H1 (cell line): Measurements from ENCODE around the gene TUBGCP2. TPM values are rescaled to one million over a fixed set of nuclear protein-coding genes. Genes with fewer than 3 reads are reported as not detected.

ENCODE experiments used
- CTCF ChIA-PET: fragments of 300-600 bp; sonication (Branson Sonifier 250); formaldehyde crosslinking; loops from one replicate; lab custom pipeline; 2021; ENCODE audit not compliant: partially characterized antibody; lab: Charles Lee
- POLR2A ChIA-PET: fragments of 300-600 bp; sonication (Branson Sonifier 250); formaldehyde crosslinking; loops from one replicate; lab custom pipeline; 2021; ENCODE audit warnings: inconsistent platforms; ENCODE audit not compliant: partially characterized antibody; lab: Charles Lee
- DNase-seq, 2 experiments: peaks; one replicate each; pipeline versions ENCODE4 v3.0.0 to v3.0.0-alpha.2; 2010 to 2022; ENCODE audit warnings: low spot score in 2 of 2, low read depth in 1 of 2, mixed read lengths in 1 of 2
- FAIRE-seq: peaks from 2 replicates; lab custom pipeline; 2011; peaks lifted over from hg19 to GRCh38; lab: Jason Lieb, UNC
- H2AFZ ChIP-seq: 2 replicates; pipeline ENCODE4 v1.8.1; 2012; ENCODE audit warnings: low read length, inconsistent platforms
- H2AK5ac ChIP-seq: 2 replicates; pipeline ENCODE4 v1.6.1; 2013; ENCODE audit warnings: low read depth, low read length
- H2BK120ac ChIP-seq: replicated peaks from 2 replicates; pipeline ENCODE3; 2013; ENCODE audit warnings: low read depth, low read length, inconsistent platforms
- H2BK12ac ChIP-seq: 2 replicates; pipeline ENCODE4 v1.6.1; 2013; ENCODE audit warnings: low read depth, low read length
- H2BK15ac ChIP-seq: 2 replicates; pipeline ENCODE4 v1.6.1; 2013; ENCODE audit warnings: low read length
- H2BK20ac ChIP-seq: 2 replicates; pipeline ENCODE4 v1.6.1; 2013; ENCODE audit warnings: low read length
- H2BK5ac ChIP-seq: 2 replicates; pipeline ENCODE4 v1.6.1; 2013; ENCODE audit warnings: low read depth, low read length
- H3K14ac ChIP-seq: 2 replicates; pipeline ENCODE4 v1.6.1; 2013; ENCODE audit warnings: inconsistent platforms; ENCODE audit not compliant: insufficient read length
- H3K18ac ChIP-seq: 2 replicates; pipeline ENCODE4 v1.6.1; 2013; ENCODE audit warnings: low read length; ENCODE audit errors: extremely low read depth
- H3K23ac ChIP-seq: 2 replicates; pipeline ENCODE4 v1.6.1; 2013; ENCODE audit warnings: inconsistent platforms; ENCODE audit not compliant: insufficient read length
- H3K23me2 ChIP-seq: 2 replicates; pipeline ENCODE4 v1.6.1; 2013; ENCODE audit warnings: low read depth, low read length
- H3K27ac ChIP-seq: 2 replicates; pipeline ENCODE4 v1.6.1; 2011; ENCODE audit warnings: low read depth, low read length, inconsistent platforms
- H3K27me3 ChIP-seq, 4 experiments: replicated peaks in 1 of 4; 1 replicate in 1 of 4; 2 replicates in 3 of 4; pipeline versions ENCODE4 v1.6.1 to v1.8.1; 2011 to 2013; ENCODE audit warnings: low read length in 3 of 4, mild to moderate bottlenecking in 3 of 4, inconsistent platforms in 2 of 4, mixed read lengths in 2 of 4, moderate library complexity in 1 of 4; ENCODE audit not compliant: control insufficient read depth in 3 of 4, insufficient read depth in 3 of 4; ENCODE audit errors: extremely low read depth in 1 of 4
- H3K36me3 ChIP-seq, 4 experiments: 2 replicates each; pipeline versions ENCODE4 v1.6.1 to v1.8.1; 2011 to 2013; ENCODE audit warnings: mild to moderate bottlenecking in 4 of 4, low read length in 3 of 4, moderate library complexity in 2 of 4, control low read depth in 1 of 4, inconsistent platforms in 1 of 4; ENCODE audit not compliant: insufficient read depth in 4 of 4, control insufficient read depth in 2 of 4
- H3K4ac ChIP-seq: replicated peaks from 2 replicates; pipeline ENCODE3; 2013; ENCODE audit warnings: low read length, low read depth, mixed read lengths, inconsistent platforms; ENCODE audit not compliant: insufficient read length
- H3K4me1 ChIP-seq, 4 experiments: replicated peaks in 1 of 4; 1 replicate in 1 of 4; 2 replicates in 3 of 4; pipeline versions ENCODE4 v1.6.1 to v1.8.1; 2011 to 2013; ENCODE audit warnings: low read length in 3 of 4, inconsistent platforms in 2 of 4, mixed read lengths in 1 of 4; ENCODE audit not compliant: insufficient read depth in 4 of 4, control insufficient read depth in 3 of 4
- H3K4me2 ChIP-seq, 2 experiments: 2 replicates each; pipeline versions ENCODE4 v1.6.1 to v1.8.1; 2011 to 2013; ENCODE audit warnings: low read depth in 2 of 2, low read length in 2 of 2, control low read depth in 1 of 2, inconsistent platforms in 1 of 2, mild to moderate bottlenecking in 1 of 2; ENCODE audit not compliant: insufficient read depth in 1 of 2
- H3K4me3 ChIP-seq, 4 experiments: fragments of 200-600, 300-600 bp in 1 of 4; sonication (generic), shearing (Covaris generic), sonication (Bioruptor Twin) in 1 of 4; 2 replicates each; pipeline versions ENCODE4 v1.5.1 to v1.8.1; 2011 to 2016; ENCODE audit warnings: low read length in 4 of 4, low read depth in 3 of 4, control low read depth in 2 of 4, inconsistent platforms in 2 of 4, mild to moderate bottlenecking in 2 of 4, mixed read lengths in 1 of 4, moderate library complexity in 1 of 4; ENCODE audit not compliant: insufficient read depth in 2 of 4; ENCODE audit errors: extremely low read depth in 1 of 4
- H3K56ac ChIP-seq: replicated peaks from 2 replicates; pipeline ENCODE3; 2013; ENCODE audit warnings: low read depth, mild to moderate bottlenecking, mixed read lengths, low read length, inconsistent platforms; ENCODE audit not compliant: insufficient read length
- H3K79me1 ChIP-seq: 2 replicates; pipeline ENCODE4 v1.6.1; 2013; ENCODE audit warnings: low read depth, low read length, control low read depth
- H3K79me2 ChIP-seq, 2 experiments: 2 replicates each; pipeline versions ENCODE4 v1.6.1 to v1.8.1; 2012 to 2013; ENCODE audit warnings: low read length in 2 of 2, mild to moderate bottlenecking in 2 of 2, inconsistent platforms in 1 of 2; ENCODE audit not compliant: insufficient read depth in 2 of 2, control insufficient read depth in 1 of 2
- H3K9ac ChIP-seq, 4 experiments: replicated peaks in 1 of 4; 1 replicate in 1 of 4; 2 replicates in 3 of 4; pipeline versions ENCODE4 v1.6.1 to v1.8.1; 2011 to 2013; ENCODE audit warnings: low read depth in 3 of 4, low read length in 3 of 4, control low read depth in 2 of 4, mild to moderate bottlenecking in 2 of 4, moderate library complexity in 2 of 4, inconsistent platforms in 1 of 4; ENCODE audit errors: extremely low read depth in 1 of 4
- H3K9me3 ChIP-seq, 2 experiments: 2 replicates each; pipeline versions ENCODE4 v1.6.1 to v1.8.1; 2012 to 2013; ENCODE audit warnings: mild to moderate bottlenecking in 2 of 2, moderate library complexity in 2 of 2, control low read depth in 1 of 2, inconsistent platforms in 1 of 2, low read depth in 1 of 2, low read length in 1 of 2, mixed read lengths in 1 of 2; ENCODE audit not compliant: insufficient read depth in 2 of 2
- H4K20me1 ChIP-seq, 2 experiments: replicated peaks in 1 of 2; 2 replicates each; pipeline versions ENCODE3 to v1.8.1; 2011 to 2013; ENCODE audit warnings: inconsistent platforms in 2 of 2, low read length in 2 of 2, mild to moderate bottlenecking in 1 of 2; ENCODE audit not compliant: insufficient read depth in 2 of 2, control insufficient read depth in 1 of 2
- H4K5ac ChIP-seq: 2 replicates; pipeline ENCODE4 v1.6.1; 2013; ENCODE audit warnings: low read length, low read depth, mixed read lengths, inconsistent platforms; ENCODE audit not compliant: insufficient read length
- H4K8ac ChIP-seq: 2 replicates; pipeline ENCODE4 v1.8.0; 2013; ENCODE audit warnings: mild to moderate bottlenecking, moderate library complexity, low read length, inconsistent platforms; ENCODE audit not compliant: insufficient read depth; ENCODE audit errors: extremely low read depth
- H4K91ac ChIP-seq: replicated peaks from 2 replicates; pipeline ENCODE3; 2013; ENCODE audit warnings: low read length, mixed read lengths, inconsistent platforms; ENCODE audit not compliant: insufficient read length
- BCL11A ChIP-seq, 2 experiments: IDR thresholded peaks; one replicate each; pipeline ENCODE4 v1.6.1; 2011; ENCODE audit warnings: low read depth in 2 of 2, low read length in 2 of 2, mild to moderate bottlenecking in 2 of 2
- EZH2 ChIP-seq: fragments of 200-600 bp; sonication (generic); IDR thresholded peaks from 2 replicates; pipeline ENCODE4 v1.7.1; 2012; ENCODE audit warnings: low read depth, mild to moderate bottlenecking, moderate library complexity, low read length, inconsistent platforms; ENCODE audit not compliant: severe bottlenecking
- KDM1A ChIP-seq: fragments of 200-600, 300-600 bp; sonication (generic); IDR thresholded peaks from 2 replicates; pipeline ENCODE4 v1.7.1; 2016; ENCODE audit warnings: mild to moderate bottlenecking, low read length, borderline replicate concordance
- KDM4A ChIP-seq: IDR thresholded peaks from one replicate; pipeline ENCODE4 v1.7.1; 2012; ENCODE audit warnings: low read depth, mild to moderate bottlenecking, moderate library complexity, low read length, inconsistent platforms; ENCODE audit not compliant: severe bottlenecking
- KDM5A ChIP-seq: fragments of 200-600 bp; IDR thresholded peaks from 2 replicates; pipeline ENCODE4 v1.7.1; 2012; ENCODE audit warnings: mild to moderate bottlenecking, low read length, inconsistent platforms, mixed read lengths
- NANOG ChIP-seq: IDR thresholded peaks from 2 replicates; pipeline ENCODE4 v1.6.1; 2011; ENCODE audit warnings: low read length, low read depth, mild to moderate bottlenecking, inconsistent platforms; ENCODE audit not compliant: insufficient read depth, poor library complexity, severe bottlenecking
- RBBP5 ChIP-seq: IDR thresholded peaks from 2 replicates; pipeline ENCODE4 v1.7.1; 2012; ENCODE audit warnings: low read depth, mild to moderate bottlenecking, inconsistent platforms, low read length, moderate library complexity, borderline replicate concordance
- RXRA ChIP-seq: IDR thresholded peaks from 2 replicates; pipeline ENCODE4 v1.6.1; 2011; ENCODE audit warnings: low read depth, mild to moderate bottlenecking, low read length, moderate library complexity; ENCODE audit not compliant: insufficient read depth
- SIN3A ChIP-seq, 2 experiments: IDR thresholded peaks in 1 of 2; conservative IDR thresholded peaks in 1 of 2; 2 replicates each; pipeline ENCODE4 v1.6.1; 2011 to 2012; ENCODE audit warnings: low read length in 2 of 2, improper control_type of control experiment in 1 of 2, low read depth in 1 of 2, mild to moderate bottlenecking in 1 of 2
- SP2 ChIP-seq: IDR thresholded peaks from 2 replicates; pipeline ENCODE4 v1.6.1; 2012; ENCODE audit warnings: mild to moderate bottlenecking, low read length, inconsistent platforms
- SUZ12 ChIP-seq: fragments of 200-600 bp; sonication (generic); IDR thresholded peaks from 2 replicates; pipeline ENCODE4 v1.6.1; 2012; ENCODE audit warnings: mild to moderate bottlenecking, inconsistent platforms, low read length, moderate library complexity, mixed read lengths
- YY1 ChIP-seq: IDR thresholded peaks from 2 replicates; pipeline ENCODE4 v1.6.1; 2011; ENCODE audit warnings: low read depth, mild to moderate bottlenecking, low read length
- WGBS, 2 experiments: shearing (Covaris generic) in 1 of 2; methylation state at CpG; one replicate each; pipeline versions ENCODE4 v1.1.6 to v1.1.7; 2013 to 2015; ENCODE audit warnings: low lambda C conversion rate in 2 of 2, mixed read lengths in 2 of 2, inconsistent platforms in 1 of 2, low coverage in 1 of 2, missing lambda C conversion rate in 1 of 2; ENCODE audit not compliant: insufficient replicate concordance in 2 of 2, insufficient coverage in 1 of 2, insufficient read length in 1 of 2; ENCODE audit errors: extremely low coverage in 1 of 2, missing lambda C conversion rate in 1 of 2; 5-methylcytosine and 5-hydroxymethylcytosine counted together
- polyA plus RNA-seq, 7 experiments: library from polyadenylated mRNA; depleted of rRNA in 3 of 7; stranded (reverse) in 5 of 7; unstranded in 2 of 7; fragments of >200 nt in 5 of 7; fragments of 200-250 nt in 2 of 7; gene quantifications; 1 replicate in 5 of 7; 2 replicates in 1 of 7; 4 replicates in 1 of 7; pipeline versions ENCODE4 v1.2.1 to v1.2.3, GENCODE V29; 2011 to 2013; ENCODE audit warnings: missing spikeins in 2 of 7, mixed read lengths in 2 of 7
- total RNA-seq: library from RNA; stranded (reverse); fragmentation: NEBNext Ultra II Directional; extraction: Animal tissue kit (Norgen Biotek cat#: 25700); gene quantifications from 2 replicates; pipeline ENCODE4 v1.2.1, GENCODE V29; 2021
- TF ChIP-seq, protein P1 (sequence below): IDR thresholded peaks from 2 replicates; pipeline ENCODE4 v1.6.1; 2012; ENCODE audit warnings: inconsistent platforms

The TUBGCP2 gene
- total and polyA plus RNA-seq, 2 of the 8 experiments (the other 6 are each of a cell fraction or from before 2014, with no cell fraction given) = 34.9 to 51.9 TPM

- Histone ChIP-seq H3K79me2 (no peaks in the 10 kb centered on the region), H3K4me2 (peak overlapping the region; percentile 91 to 92), H3K9ac (no peak overlapping the region), H2BK12ac (peak overlapping the region; percentile 75; the same call in 1 of the 2 replicates), H2BK15ac (peak overlapping the region; percentile 92; the same call in 1 of the 2 replicates), H3K4me3 (peak overlapping the region; percentile 40 to 62 (median 50); a peak in 6 of 8 replicates), H3K23ac (no peak overlapping the region), H4K20me1 (no peaks in the 10 kb centered on the region), H3K27ac (no peak overlapping the region), H3K36me3 (peaks cover 0 to 5% (median 0%) of the 10 kb centered on the region in 4 experiments; a peak in 3 of 8 replicates), H3K56ac (no peak overlapping the region), H4K8ac (no peak overlapping the region), H3K4me1 (peaks cover 3 to 29% (median 14%) of the 10 kb centered on the region in 4 experiments), H3K79me1 (0 out of 2 replicates have a peak, but pooled peaks cover 2% of the 10 kb centered on the region), H2AFZ (no peak overlapping the region), H3K9me3 (no peaks in the 10 kb centered on the region), H3K14ac (no peak overlapping the region), H2BK5ac (peak overlapping the region; percentile 27; the same call in 1 of the 2 replicates), H4K5ac (no peak overlapping the region), H3K18ac (peak overlapping the region; percentile 33; the same call in 1 of the 2 replicates), H2BK120ac (peak overlapping the region; percentile 54), H3K23me2 (peaks cover 12% of the 10 kb centered on the region; the same call in 1 of the 2 replicates), H4K91ac (peak overlapping the region; percentile 97), H3K4ac (peak overlapping the region; percentile 91), H2BK20ac (no peak overlapping the region; the same call in 1 of the 2 replicates), H3K27me3 (peaks cover 23 to 46% (median 43%) of the 10 kb centered on the region in 4 experiments), H2AK5ac (no peak overlapping the region)
- WGBS, 2 experiments = 5% methylated on average over 9 of the region's 32 CpGs; no CpG with 5 or more reads in 1 of the 2 experiments
- POLR2A ChIA-PET = no interaction called here
- DNase-seq (no peak), FAIRE-seq (no peak)
- CTCF ChIA-PET = no interaction called here
- TF ChIP-seq YY1 (no peak), KDM5A (no peak), RXRA (no peak), KDM1A (peak; percentile 46; the same call in 1 of the 2 replicates), KDM4A (peak; percentile 42), SUZ12 (peak; percentile 32), EZH2 (peak; percentile 40), RBBP5 (no peak), SP2 (no peak), BCL11A (IDR thresholded peaks at IDR 0.05; ENCODE audit: low read depth in 2 of 2, low read length in 2 of 2) (no peak), SIN3A (conservative IDR thresholded peaks at IDR 0.05 in 1 of 2, IDR thresholded peaks at IDR 0.05 in 1 of 2; ENCODE audit: low read depth in 1 of 2, low read length in 2 of 2) (no peak), NANOG (no peak)
- TF ChIP-seq, protein P1, sequence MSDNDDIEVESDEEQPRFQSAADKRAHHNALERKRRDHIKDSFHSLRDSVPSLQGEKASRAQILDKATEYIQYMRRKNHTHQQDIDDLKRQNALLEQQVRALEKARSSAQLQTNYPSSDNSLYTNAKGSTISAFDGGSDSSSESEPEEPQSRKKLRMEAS = peak; percentile 44; the same call in 1 of the 2 replicates
These were observed 71.5 kb downstream of the TUBGCP2 start for GRCh38 chr10:133237241-133237587.
